Measurements from ENCODE around the gene CHGA.

- TF ChIP-seq CTCF (conservative IDR thresholded peaks at IDR 0.05) (no peak), EZH2 (IDR thresholded peaks at IDR 0.05; ENCODE audit: low read depth) (no peak)
Observed at GRCh38 chr14:92958373-92959188, 35.6 kb downstream of the CHGA start.

Measured in PC-9 (cell line).